HCT116 (cell line): Measurements from ENCODE around the gene TSPAN33. TPM values are rescaled to one million over a fixed set of nuclear protein-coding genes. Genes with fewer than 3 reads are reported as not detected.

Experiments
- ATAC-seq: fragments of 200-7000 bp; cut with Tn5 transposase; 2 replicates; pipeline ENCODE4 v1.9.1; 2020; ENCODE audit warnings: mild to moderate bottlenecking, moderate library complexity
- BruUV-seq: library from RNA; stranded (reverse); fragments of 400-500 nt; replicated peaks from 2 replicates; lab custom pipeline; 2021; lab: Mats Ljungman, UMichigan
- CTCF ChIA-PET: fragments of 300-600 bp; sonication (Branson Sonifier 250); formaldehyde crosslinking; loops from one replicate; lab custom pipeline; 2021; ENCODE audit warnings: antibody characterized with exemption; lab: Charles Lee
- POLR2A ChIA-PET: fragments of 300-600, 350-600 bp; sonication (Branson Sonifier 250); formaldehyde crosslinking; loops from one replicate; lab custom pipeline; 2021; ENCODE audit warnings: antibody characterized with exemption; lab: Charles Lee
- RAD21 ChIA-PET, 2 experiments: fragments of 300-600 bp; sonication (Branson Sonifier 250); formaldehyde crosslinking; loops; one replicate each; lab custom pipeline; 2023; ENCODE audit warnings: low total read pairs in 2 of 2; ENCODE audit not compliant: uncharacterized antibody in 2 of 2, unreplicated experiment in 2 of 2, low non-redundant PET in 1 of 2; lab: Charles Lee
- DNase-seq: peaks from one replicate; pipeline ENCODE4 v3.0.0-alpha.2; 2010; ENCODE audit warnings: low read depth, low spot score
- H2AFZ ChIP-seq: fragments of 200-600 bp; shearing (Covaris generic), sonication (generic); 2 replicates; pipeline ENCODE4 v1.6.1; 2017; ENCODE audit warnings: low read depth, mixed run types, mixed read lengths, antibody characterized with exemption, low read length; ENCODE audit not compliant: poor library complexity, severe bottlenecking
- H3K27ac ChIP-seq: 2 replicates; pipeline ENCODE4 v1.5.1; 2012; ENCODE audit warnings: low read depth, low read length
- H3K27me3 ChIP-seq: fragments of 200-600 bp; sonication (generic); 2 replicates; pipeline ENCODE4 v1.6.1; 2016; ENCODE audit warnings: mixed run types, low read length, mixed read lengths; ENCODE audit not compliant: insufficient read depth
- H3K36me3 ChIP-seq, 2 experiments: fragments of 200-500 bp in 1 of 2; fragments of 200-600 bp in 1 of 2; sonication (Bioruptor generic) in 1 of 2; sonication (generic) in 1 of 2; 2 replicates each; pipeline versions ENCODE4 v1.5.1 to v1.6.1; 2014 to 2016; ENCODE audit warnings: low read length in 2 of 2, inconsistent platforms in 1 of 2, mixed read lengths in 1 of 2, mixed run types in 1 of 2; ENCODE audit not compliant: insufficient read depth in 2 of 2, control insufficient read depth in 1 of 2
- H3K4me1 ChIP-seq, 2 experiments: fragments of 200-600 bp in 1 of 2; sonication (generic) in 1 of 2; 2 replicates each; pipeline versions ENCODE4 v1.5.1 to v1.6.1; 2012 to 2017; ENCODE audit warnings: low read length in 2 of 2, inconsistent platforms in 1 of 2, mild to moderate bottlenecking in 1 of 2, mixed read lengths in 1 of 2, mixed run types in 1 of 2, moderate library complexity in 1 of 2; ENCODE audit not compliant: insufficient read depth in 2 of 2, control insufficient read depth in 1 of 2
- H3K4me2 ChIP-seq: fragments of 200-600 bp; sonication (generic); 2 replicates; pipeline ENCODE4 v1.6.1; 2017; ENCODE audit warnings: mixed run types, low read length, mixed read lengths
- H3K4me3 ChIP-seq, 2 experiments: fragments of 200-600 bp in 1 of 2; sonication (generic) in 1 of 2; replicated peaks in 1 of 2; 2 replicates each; pipeline ENCODE4 v1.5.1; 2011 to 2016; ENCODE audit warnings: low read length in 2 of 2, control low read depth in 1 of 2, low read depth in 1 of 2, mild to moderate bottlenecking in 1 of 2, mixed read lengths in 1 of 2, mixed run types in 1 of 2
- H3K79me2 ChIP-seq: fragments of 200-600 bp; sonication (generic); 2 replicates; pipeline ENCODE4 v1.6.1; 2017; ENCODE audit warnings: mild to moderate bottlenecking, mixed run types, low read length, moderate library complexity, mixed read lengths; ENCODE audit not compliant: insufficient read depth
- H3K9ac ChIP-seq: fragments of 200-600 bp; sonication (generic); 2 replicates; pipeline ENCODE4 v1.6.1; 2016; ENCODE audit warnings: low read length, mixed read lengths
- H3K9me2 ChIP-seq: fragments of 200-600 bp; sonication (generic), shearing (Covaris generic); 2 replicates; pipeline ENCODE4 v1.6.1; 2017; ENCODE audit warnings: mixed run types, mild to moderate bottlenecking, moderate library complexity; ENCODE audit not compliant: insufficient read depth
- H3K9me3 ChIP-seq, 2 experiments: fragments of 200-500 bp in 1 of 2; fragments of 200-600 bp in 1 of 2; sonication (Bioruptor generic) in 1 of 2; sonication (generic) in 1 of 2; 2 replicates each; pipeline ENCODE4 v1.6.1; 2014 to 2017; ENCODE audit warnings: low read length in 2 of 2, mixed read lengths in 2 of 2, inconsistent platforms in 1 of 2, low read depth in 1 of 2, mild to moderate bottlenecking in 1 of 2, mixed run types in 1 of 2, moderate library complexity in 1 of 2; ENCODE audit not compliant: control insufficient read depth in 1 of 2, insufficient read depth in 1 of 2
- H4K20me1 ChIP-seq: fragments of 200-600 bp; sonication (generic), shearing (Covaris generic); 2 replicates; pipeline ENCODE4 v1.6.1; 2017; ENCODE audit warnings: mixed run types, mild to moderate bottlenecking, moderate library complexity; ENCODE audit not compliant: insufficient read depth
- CEBPB ChIP-seq: IDR thresholded peaks from 2 replicates; pipeline ENCODE4 v1.6.1; 2012; ENCODE audit warnings: low read depth
- CTCF ChIP-seq, 3 experiments: fragments of 200-600 bp in 1 of 3; sonication (generic) in 1 of 3; IDR thresholded peaks in 2 of 3; conservative IDR thresholded peaks in 1 of 3; 2 replicates each; pipeline ENCODE4 v1.5.1; 2012 to 2017; ENCODE audit warnings: low read depth in 2 of 3, low read length in 2 of 3, antibody characterized with exemption in 1 of 3, borderline replicate concordance in 1 of 3, control low read depth in 1 of 3, mild to moderate bottlenecking in 1 of 3, mixed read lengths in 1 of 3, mixed run types in 1 of 3, moderate library complexity in 1 of 3; ENCODE audit not compliant: insufficient read depth in 1 of 3
- EGR1 ChIP-seq: IDR thresholded peaks from 2 replicates; pipeline ENCODE4 v1.6.1; 2012; ENCODE audit warnings: low read depth
- ELF1 ChIP-seq: IDR thresholded peaks from 2 replicates; pipeline ENCODE4 v1.6.1; 2012; ENCODE audit warnings: low read depth, borderline replicate concordance
- FOSL1 ChIP-seq: IDR thresholded peaks from 2 replicates; pipeline ENCODE4 v1.6.1; 2012; ENCODE audit warnings: low read depth
- RAD21 ChIP-seq: IDR thresholded peaks from 2 replicates; pipeline ENCODE4 v1.6.1; 2012; ENCODE audit warnings: low read depth, mild to moderate bottlenecking
- SP1 ChIP-seq: IDR thresholded peaks from 2 replicates; pipeline ENCODE4 v1.6.1; 2012; ENCODE audit warnings: low read depth
- TCF7L2 ChIP-seq: IDR thresholded peaks from 2 replicates; pipeline ENCODE4 v1.7.0; 2011; ENCODE audit warnings: borderline replicate concordance, inconsistent platforms; ENCODE audit not compliant: insufficient read depth, insufficient read length; ENCODE audit errors: extremely low read depth
- intact Hi-C: fragments of 100-400 bp; cut with micrococcal nuclease; formaldehyde crosslinking; loops from 2 replicates; pipeline ENCODE4 v1.10.0; 2022
- total RNA-seq: library from RNA; stranded (reverse); gene quantifications from one replicate; pipeline ENCODE4 v1.2.1, GENCODE V29; 2021; ENCODE audit not compliant: unreplicated experiment

The TSPAN33 gene
- total RNA-seq, 1 experiment from 2014 or later = 22.2 TPM

DNA sequence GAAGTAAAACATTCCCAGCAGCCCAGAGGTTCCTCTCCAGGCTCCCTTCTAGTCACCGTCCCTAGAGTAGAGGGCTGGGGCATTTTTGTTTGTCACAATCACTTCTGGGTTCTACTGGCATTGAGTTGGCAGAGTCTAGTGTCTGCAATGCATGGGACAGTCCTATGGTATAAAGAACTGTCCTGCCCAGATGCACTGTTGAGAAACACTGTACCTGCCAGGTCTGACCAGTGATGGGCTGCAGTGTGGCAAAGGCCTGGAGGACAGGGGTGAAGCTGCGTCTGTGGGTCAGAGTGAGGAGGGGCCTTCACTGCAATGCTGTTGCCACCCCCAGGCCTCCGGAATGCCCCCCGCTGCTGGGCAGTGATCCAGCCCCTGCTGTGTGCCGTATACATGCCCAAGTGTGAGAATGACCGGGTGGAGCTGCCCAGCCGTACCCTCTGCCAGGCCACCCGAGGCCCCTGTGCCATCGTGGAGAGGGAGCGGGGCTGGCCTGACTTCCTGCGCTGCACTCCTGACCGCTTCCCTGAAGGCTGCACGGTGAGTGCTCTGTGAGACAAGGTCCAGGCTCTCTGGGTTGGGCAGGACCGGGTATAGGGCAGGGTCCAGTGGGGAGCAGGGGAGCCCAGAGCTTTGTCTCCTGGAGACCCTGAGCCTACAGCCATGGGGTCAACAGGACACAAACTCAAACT lies 58.7 kb downstream of the TSPAN33 start:
- RAD21 ChIA-PET = no interaction called here
- DNase-seq (no peak), ATAC-seq (no peak)
- Histone ChIP-seq H4K20me1 (no peaks in the 10 kb centered on the region), H2AFZ (no peak overlapping the region), H3K4me3 (no peak overlapping the region), H3K79me2 (no peaks in the 10 kb centered on the region), H3K4me1 (no peaks in the 10 kb centered on the region), H3K27ac (no peak overlapping the region), H3K36me3 (no peaks in the 10 kb centered on the region), H3K9ac (no peak overlapping the region), H3K9me2 (no peaks in the 10 kb centered on the region; the same call in 1 of the 2 replicates), H3K27me3 (no peaks in the 10 kb centered on the region), H3K4me2 (no peak overlapping the region), H3K9me3 (no peaks in the 10 kb centered on the region)
- POLR2A ChIA-PET = no interaction called here
- BruUV-seq = no TSS peak
- TF ChIP-seq EGR1 (no peak), CTCF (IDR thresholded peaks at IDR 0.05 in 2 of 3, conservative IDR thresholded peaks at IDR 0.05 in 1 of 3; ENCODE audit: borderline replicate concordance in 1 of 3, insufficient read depth in 1 of 3, low read depth in 2 of 3, low read length in 2 of 3) (no peak), CEBPB (no peak), ELF1 (no peak)
- CTCF ChIA-PET = no interaction called here
- intact Hi-C loops = no loop called here

DNA sequence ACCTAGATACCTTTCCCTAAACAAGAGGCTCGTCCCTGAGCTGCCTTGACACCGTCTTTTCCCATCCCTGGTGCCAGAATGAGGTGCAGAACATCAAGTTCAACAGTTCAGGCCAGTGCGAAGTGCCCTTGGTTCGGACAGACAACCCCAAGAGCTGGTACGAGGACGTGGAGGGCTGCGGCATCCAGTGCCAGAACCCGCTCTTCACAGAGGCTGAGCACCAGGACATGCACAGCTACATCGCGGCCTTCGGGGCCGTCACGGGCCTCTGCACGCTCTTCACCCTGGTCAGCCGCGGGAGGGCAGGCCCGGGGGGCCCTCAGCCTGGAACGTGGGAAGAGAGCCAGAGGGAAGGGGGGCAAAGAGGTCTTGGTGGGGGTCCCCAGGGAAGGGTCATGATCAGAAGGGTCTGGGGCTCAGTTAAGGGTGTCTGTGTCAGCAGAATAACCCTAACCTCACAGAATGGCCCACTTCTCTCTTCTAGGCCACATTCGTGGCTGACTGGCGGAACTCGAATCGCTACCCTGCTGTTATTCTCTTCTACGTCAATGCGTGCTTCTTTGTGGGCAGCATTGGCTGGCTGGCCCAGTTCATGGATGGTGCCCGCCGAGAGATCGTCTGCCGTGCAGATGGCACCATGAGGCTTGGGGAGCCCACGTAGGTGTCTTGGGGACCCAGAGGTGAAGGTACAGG lies 60.8 kb downstream of the TSPAN33 start:
- no peak for TF ChIP-seq ELF1
- no peak for TF ChIP-seq TCF7L2
- no peak for TF ChIP-seq RAD21
- no peak for TF ChIP-seq SP1
- no peak for TF ChIP-seq FOSL1
- TF ChIP-seq, all 23 proteins: peak for 0
- no peaks in the 10 kb centered on the region for H3K79me2 ChIP-seq
- H3K9ac ChIP-seq = no peak overlapping the region
- no peaks in the 10 kb centered on the region for H3K4me1 ChIP-seq
- intact Hi-C loops = no loop called here
- no peak for DNase-seq
- no peak overlapping the region for H3K4me2 ChIP-seq
- ChIA-PET POLR2A (no interaction called here), CTCF (no interaction called here), RAD21 (no interaction called here)
- H4K20me1 ChIP-seq = no peaks in the 10 kb centered on the region
- no peaks in the 10 kb centered on the region for H3K36me3 ChIP-seq
- H3K9me3 ChIP-seq = no peaks in the 10 kb centered on the region
- H3K9me2 ChIP-seq = no peaks in the 10 kb centered on the region
- BruUV-seq = no TSS peak
- H3K27ac ChIP-seq = no peak overlapping the region
- ATAC-seq = no peak
- H3K27me3 ChIP-seq = no peaks in the 10 kb centered on the region
- no peak overlapping the region for H2AFZ ChIP-seq
- H3K4me3 ChIP-seq = no peak overlapping the region
